Stimulated activated CD8-positive, alpha-beta memory T cell treated with anti-CD3 and anti-CD28 coated beads, Interleukin-4, amount 100 ng/mL, for 24 hours (primary cell): ENCODE results near the gene EMX1.

Source experiments
- DNase-seq: peaks from one replicate; pipeline ENCODE4 v3.0.0-alpha.2; 2020; ENCODE audit warnings: low read depth

Gene EMX1

GRCh38 chr2:72925328-72925943 is 8.1 kb downstream of the EMX1 start:
- DNase-seq = no peak

- no peak for DNase-seq
Observed at GRCh38 chr2:72926368-72926767, 9.0 kb downstream of the EMX1 start.

- no peak for DNase-seq
Observed at GRCh38 chr2:72926811-72927465, 9.6 kb downstream of the EMX1 start.

- no peak for DNase-seq
Observed at GRCh38 chr2:72927619-72928550, 10.6 kb downstream of the EMX1 start.

DNA sequence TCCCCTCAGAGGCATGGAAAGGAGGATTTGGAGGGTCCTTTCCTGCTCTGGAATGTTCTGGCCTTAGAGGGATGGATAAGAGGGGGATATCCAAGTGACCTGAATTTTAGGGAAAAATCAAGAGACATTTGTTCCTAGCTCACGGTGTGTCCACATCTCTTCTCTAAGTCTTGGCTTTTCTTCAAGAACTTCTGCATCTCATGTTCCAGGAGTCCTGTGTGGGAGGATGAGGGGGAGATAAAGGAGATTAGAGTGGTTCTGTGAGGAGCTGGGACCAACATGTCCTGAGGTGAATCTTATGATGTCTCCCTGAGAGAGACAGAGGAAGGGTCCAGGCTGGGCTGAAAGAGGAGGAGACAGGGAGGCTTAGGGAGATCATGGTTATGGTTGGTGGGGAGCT is 11.7 kb downstream of the EMX1 start:
- no peak for DNase-seq

GRCh38 chr2:72931280-72931910 is 14.1 kb downstream of the EMX1 start:
- no peak for DNase-seq

DNA sequence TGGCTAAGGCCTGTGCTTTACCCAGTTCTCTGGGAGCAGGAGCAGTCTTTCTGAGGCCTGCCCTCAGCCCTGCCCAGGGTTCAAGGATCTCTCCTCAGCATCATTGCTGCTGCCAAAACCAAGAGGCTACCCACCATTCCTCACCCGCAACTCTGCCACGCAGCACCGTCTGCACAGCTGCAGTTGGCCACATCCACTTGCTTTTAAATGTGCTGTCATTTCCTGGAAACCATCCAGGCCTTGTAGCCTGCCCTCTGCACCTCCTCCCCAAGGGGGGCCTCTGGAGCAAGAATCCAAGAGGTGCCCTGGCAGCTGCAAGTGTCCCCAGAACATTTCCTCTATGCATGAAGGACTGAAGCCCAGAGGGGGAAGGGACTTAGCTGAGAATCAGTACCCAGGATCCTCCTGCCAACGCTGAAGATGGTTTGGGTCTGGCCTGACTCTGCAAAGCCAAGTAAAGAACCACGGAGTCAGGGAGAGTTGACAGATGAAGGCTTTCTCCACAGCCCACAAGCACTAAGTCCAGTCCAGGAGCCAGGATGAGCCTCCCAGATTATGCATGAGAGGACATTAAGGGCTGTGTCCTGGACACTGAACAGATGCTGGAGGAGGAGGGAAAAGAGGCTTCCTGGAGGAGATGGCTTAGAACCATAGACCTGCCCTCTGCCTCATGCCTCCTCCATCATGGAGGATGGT is 14.9 kb downstream of the EMX1 start:
- no peak for DNase-seq

DNA sequence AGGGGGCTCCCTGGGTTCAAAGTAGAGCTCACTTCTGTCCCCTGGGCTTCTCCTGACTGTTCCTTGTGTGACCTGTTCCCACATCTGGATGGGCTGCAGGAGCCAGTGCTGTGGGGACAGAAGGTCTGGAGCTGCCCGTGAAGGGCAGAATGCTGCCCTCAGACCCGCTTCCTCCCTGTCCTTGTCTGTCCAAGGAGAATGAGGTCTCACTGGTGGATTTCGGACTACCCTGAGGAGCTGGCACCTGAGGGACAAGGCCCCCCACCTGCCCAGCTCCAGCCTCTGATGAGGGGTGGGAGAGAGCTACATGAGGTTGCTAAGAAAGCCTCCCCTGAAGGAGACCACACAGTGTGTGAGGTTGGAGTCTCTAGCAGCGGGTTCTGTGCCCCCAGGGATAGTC is 15.5 kb downstream of the EMX1 start:
- DNase-seq = no peak

DNA sequence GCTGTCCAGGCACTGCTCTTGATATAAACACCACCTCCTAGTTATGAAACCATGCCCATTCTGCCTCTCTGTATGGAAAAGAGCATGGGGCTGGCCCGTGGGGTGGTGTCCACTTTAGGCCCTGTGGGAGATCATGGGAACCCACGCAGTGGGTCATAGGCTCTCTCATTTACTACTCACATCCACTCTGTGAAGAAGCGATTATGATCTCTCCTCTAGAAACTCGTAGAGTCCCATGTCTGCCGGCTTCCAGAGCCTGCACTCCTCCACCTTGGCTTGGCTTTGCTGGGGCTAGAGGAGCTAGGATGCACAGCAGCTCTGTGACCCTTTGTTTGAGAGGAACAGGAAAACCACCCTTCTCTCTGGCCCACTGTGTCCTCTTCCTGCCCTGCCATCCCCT is 15.9 kb downstream of the EMX1 start:
- no peak for DNase-seq

DNA sequence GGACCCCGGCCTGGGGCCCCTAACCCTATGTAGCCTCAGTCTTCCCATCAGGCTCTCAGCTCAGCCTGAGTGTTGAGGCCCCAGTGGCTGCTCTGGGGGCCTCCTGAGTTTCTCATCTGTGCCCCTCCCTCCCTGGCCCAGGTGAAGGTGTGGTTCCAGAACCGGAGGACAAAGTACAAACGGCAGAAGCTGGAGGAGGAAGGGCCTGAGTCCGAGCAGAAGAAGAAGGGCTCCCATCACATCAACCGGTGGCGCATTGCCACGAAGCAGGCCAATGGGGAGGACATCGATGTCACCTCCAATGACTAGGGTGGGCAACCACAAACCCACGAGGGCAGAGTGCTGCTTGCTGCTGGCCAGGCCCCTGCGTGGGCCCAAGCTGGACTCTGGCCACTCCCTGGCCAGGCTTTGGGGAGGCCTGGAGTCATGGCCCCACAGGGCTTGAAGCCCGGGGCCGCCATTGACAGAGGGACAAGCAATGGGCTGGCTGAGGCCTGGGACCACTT is 16.4 kb downstream of the EMX1 start:
- DNase-seq = no peak

DNA sequence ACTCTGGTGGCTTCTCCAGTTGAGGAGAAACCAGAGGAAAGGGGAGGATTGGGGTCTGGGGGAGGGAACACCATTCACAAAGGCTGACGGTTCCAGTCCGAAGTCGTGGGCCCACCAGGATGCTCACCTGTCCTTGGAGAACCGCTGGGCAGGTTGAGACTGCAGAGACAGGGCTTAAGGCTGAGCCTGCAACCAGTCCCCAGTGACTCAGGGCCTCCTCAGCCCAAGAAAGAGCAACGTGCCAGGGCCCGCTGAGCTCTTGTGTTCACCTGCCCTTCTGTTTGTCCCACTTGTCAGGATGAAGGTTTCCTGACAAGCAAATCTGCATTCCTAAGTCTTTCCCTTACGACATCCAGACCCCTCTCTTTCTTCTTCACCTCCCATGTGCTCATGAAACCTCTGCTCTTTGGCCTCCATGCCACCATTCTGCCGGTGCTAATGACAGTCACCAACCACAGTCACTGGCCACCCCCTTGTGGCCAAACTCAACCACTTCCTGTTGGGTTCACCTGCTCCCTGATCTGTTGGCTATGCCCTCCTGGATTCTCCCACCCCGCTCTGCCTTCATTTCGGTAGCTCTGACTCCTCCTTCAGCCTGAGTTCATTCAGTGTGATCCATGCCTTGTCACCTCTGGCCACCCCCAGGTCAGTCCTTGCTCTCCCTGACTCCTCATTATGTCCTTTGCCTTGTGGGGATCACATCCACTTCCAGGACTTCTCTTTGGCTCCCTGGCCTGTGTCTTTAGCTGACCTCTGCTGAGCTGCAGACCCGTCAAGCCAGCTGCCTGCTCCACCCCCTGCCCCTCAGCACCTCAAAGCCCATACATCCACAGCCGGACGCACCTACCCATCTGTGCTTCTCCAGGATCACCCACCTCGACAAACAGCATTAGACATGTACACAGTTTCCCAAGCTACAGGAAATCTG is 17.6 kb downstream of the EMX1 start:
- DNase-seq = no peak

DNA sequence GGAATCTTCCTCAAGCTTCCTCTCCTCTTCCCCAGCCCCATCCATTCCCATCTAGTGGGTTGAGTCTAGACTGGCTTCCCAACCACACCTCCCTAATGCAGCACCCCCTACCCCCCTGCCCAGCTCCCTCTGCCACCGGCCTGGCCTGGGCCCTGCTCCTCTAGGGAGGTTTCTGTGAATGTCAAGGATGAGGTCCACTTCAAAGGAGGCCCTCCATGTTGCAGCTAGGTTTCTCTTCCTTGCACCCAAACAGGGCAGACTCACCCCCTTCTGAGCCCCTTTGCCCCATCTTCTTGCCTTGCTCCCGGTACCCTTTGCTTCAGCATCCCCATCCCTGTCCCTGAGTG is 18.3 kb downstream of the EMX1 start:
- DNase-seq = no peak

- no peak for DNase-seq
Observed at GRCh38 chr2:72936660-72937355, 19.5 kb downstream of the EMX1 start.

GRCh38 chr2:72937356-72937669 is 20.0 kb downstream of the EMX1 start:
- DNase-seq = no peak

GRCh38 chr2:72938455-72938854 is 21.1 kb downstream of the EMX1 start:
- no peak for DNase-seq

DNA sequence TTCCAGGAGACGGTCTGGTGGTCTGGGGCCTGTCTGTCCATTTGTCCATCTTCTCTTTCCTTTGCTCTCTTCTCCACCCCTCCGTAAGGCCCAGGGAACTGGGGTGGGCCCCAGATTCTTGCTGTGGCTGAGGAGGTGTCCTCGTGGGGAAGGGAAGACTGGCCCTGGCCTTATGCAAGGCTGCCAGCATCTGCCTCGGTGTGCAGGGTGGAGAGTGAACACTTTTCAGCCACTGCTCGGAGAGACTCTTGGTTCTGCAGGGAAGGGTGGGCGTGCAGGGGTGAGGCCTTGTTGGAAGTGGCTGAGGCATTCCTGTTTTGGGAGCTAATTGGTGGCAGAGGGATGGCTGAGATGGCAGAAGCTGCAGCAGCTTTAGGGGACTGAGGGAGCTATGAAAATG is 23.0 kb downstream of the EMX1 start:
- no peak for DNase-seq

GRCh38 chr2:72940786-72941185 is 23.5 kb downstream of the EMX1 start:
- no peak for DNase-seq

DNA sequence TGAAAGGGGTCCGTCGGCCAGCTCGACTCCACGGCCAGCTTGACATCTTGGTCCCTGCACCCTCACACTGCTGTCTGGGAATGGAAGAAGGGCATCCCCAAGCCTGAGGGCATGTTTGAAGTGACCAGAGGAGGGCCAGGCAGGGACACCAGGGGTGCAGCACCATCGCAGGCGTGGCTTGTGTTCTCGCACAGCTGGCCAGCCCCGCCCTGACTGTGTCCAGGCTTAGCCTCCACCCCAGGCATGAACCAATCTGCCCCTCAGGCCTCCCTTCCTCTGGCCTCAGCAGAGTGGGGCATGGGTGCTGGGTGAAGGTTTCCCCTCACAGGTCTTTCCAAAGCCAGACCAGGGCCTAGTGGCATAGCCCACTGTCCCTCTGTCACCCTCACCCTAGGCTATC is 25.0 kb downstream of the EMX1 start:
- DNase-seq = no peak

DNA sequence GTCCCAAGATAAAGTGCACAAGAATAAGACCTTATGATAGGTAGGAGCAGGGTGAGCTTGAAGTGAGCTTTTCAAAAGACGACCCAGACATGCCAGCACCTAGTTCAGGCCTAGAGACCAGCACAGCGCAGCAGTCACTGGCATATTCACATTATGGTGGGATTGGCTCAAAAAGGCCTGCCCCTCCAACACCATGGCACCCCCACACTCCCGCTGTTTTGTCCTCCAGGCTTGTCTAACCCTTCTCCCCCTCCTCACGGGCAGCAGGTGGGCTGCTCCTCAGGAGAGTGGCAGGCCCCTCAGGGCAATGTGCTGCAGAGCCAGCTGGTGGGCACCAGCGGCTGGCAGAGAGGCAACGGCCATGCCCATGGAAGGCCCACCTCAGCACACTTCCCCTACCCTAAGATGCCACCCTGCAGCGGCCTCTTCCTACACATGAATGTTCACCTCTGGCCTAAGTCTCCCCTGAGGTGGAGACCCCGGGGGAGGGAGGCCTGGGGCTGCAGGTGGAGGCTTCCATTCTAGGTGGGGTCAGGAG is 25.6 kb downstream of the EMX1 start:
- DNase-seq = no peak
